ENCODE measurements around the gene CTNNA3.

The CTNNA3 gene

DNA sequence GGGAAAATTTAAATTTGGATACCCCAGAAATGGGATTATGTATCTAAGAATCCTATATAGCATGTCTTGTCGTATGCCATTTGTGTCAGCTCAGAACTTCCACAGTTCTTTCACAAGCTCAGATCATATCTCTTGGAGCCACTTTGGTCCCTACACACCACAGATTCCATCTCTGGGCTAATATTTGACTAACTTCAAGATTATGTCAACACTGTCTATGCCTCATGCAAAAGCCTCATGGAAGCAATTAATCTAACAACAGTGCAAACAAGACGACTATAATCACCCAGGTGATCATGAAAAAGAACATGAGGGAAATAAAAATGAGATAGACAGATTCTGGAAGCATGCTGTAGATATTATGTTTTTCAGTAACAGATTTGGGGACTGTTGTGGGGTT, 581.0 kb downstream of the CTNNA3 start:
- DNase-seq (ENCODE audit: low spot score) = no peak

GRCh38 chr10:67112765-67113164, 583.2 kb downstream of the CTNNA3 start:
- DNase-seq (ENCODE audit: low spot score) = no peak

DNA sequence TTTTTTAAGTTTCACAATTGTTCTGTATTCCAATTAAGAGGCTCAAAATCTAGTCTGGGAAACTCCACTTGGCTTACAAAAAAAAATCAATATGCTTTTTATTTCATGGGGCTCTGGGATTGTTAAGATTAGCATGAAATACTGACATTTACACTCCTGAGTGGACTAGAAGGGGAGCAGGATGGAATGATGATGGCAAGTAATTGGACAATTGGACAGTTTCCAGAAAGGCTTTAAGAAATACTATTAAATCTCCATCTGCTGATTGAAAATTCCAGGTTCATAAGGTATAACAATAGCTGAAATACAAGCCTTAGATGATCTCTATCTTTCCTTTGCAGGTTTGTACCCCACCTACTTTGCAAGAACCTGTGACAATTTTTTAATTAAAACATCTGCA, 585.7 kb downstream of the CTNNA3 start:
- no peak for DNase-seq (ENCODE audit: low spot score)

- no peak for DNase-seq (ENCODE audit: low spot score)
These were observed 588.3 kb downstream of the CTNNA3 start for GRCh38 chr10:67107670-67108069.

DNA sequence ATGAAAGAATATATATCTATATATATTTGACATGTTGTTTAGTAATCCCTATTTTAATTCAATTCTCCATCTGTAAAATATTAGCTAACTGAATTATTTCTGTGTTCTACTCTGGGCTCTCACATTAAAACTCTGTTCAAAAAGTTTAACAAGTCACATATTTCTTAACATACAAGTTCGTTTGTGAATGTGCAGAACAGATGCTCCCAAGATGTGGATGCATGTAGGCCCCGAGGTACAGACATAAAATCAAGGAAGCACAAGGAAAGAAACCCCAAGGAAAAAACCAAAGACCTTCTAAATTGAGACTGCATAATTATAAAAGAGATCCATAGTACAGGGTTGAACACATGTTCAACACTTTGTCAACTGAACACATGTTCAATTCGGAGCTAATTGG, 595.0 kb downstream of the CTNNA3 start:
- DNase-seq (ENCODE audit: low spot score) = no peak

GRCh38 chr10:67098461-67098860, 597.5 kb downstream of the CTNNA3 start:
- DNase-seq (ENCODE audit: low spot score) = no peak

DNA sequence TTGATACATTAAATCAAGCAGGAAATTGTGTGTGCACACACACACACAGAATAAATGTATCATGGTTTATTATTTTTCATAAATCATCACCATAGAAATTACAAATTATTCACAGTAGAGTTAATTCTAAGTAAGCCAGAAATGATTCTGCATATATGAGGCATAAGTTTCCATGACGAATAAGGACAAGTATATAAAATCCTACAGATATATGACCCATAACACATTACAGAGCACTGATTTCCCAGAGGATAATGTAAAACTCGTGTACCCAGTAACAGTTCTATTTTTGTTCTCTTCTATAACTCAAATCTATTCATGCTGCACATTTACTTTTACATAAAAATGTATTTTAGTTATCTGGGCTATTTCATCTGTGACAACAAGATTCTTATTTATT, 600.5 kb downstream of the CTNNA3 start:
- no peak for DNase-seq (ENCODE audit: low spot score)

DNA sequence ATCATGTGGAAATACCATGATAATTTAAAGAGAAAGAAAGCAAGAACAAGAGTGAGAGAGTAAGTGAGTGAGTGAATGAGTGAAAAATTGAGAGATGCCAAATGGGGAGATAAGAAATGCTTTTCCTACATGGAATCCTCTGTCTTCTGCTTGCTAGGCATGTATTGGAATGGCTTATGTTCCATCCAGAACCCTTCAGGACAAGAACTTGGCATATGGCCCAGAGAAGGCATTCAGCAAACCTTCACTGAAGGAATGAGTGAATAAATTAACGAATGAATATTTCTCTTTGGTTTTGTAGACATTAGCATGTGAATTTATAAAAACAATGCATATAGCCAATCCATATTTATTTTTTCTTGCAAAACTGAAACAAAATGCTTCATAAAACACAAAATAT, 608.0 kb downstream of the CTNNA3 start:
- no peak for DNase-seq (ENCODE audit: low spot score)

DNA sequence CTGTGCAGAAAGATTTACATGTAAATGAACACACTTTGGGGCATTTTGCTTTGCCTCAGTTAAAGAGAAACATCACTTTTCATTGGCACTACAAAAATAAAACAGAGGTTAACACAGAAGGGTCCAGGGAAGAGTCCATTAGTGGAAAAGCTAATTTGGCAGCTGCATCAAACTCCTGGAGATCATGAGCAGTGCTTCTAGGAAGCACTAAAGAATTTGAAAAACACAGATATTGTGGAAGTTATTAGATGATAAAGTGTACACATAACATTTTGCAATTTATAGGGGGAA, 608.9 kb downstream of the CTNNA3 start:
- DNase-seq (ENCODE audit: low spot score) = no peak

- DNase-seq (ENCODE audit: low spot score) = no peak
These were observed 609.5 kb downstream of the CTNNA3 start for GRCh38 chr10:67086327-67087134.

GRCh38 chr10:67079126-67079525, 616.9 kb downstream of the CTNNA3 start:
- DNase-seq (ENCODE audit: low spot score) = no peak

- DNase-seq (ENCODE audit: low spot score) = no peak
These were observed 618.6 kb downstream of the CTNNA3 start for GRCh38 chr10:67077376-67077775.

DNA sequence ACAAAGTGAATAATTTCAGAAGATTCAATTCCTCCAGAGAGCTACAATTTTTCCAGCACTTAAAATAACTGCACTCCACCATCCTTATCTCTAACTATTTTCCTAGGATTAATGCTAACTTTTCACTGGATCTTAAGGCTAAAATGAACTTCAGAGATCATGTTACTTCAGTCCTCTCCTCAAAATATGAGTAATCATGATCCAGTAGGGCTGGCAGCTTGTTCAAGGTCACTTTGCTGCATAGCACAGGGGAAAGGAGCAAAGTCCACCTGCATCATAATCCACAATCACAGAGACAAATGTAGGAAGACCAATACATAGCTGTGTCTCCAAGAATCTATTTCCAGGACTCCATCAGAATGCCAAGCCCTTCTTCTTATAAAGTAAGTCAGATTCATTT, 619.9 kb downstream of the CTNNA3 start:
- no peak for DNase-seq (ENCODE audit: low spot score)

DNA sequence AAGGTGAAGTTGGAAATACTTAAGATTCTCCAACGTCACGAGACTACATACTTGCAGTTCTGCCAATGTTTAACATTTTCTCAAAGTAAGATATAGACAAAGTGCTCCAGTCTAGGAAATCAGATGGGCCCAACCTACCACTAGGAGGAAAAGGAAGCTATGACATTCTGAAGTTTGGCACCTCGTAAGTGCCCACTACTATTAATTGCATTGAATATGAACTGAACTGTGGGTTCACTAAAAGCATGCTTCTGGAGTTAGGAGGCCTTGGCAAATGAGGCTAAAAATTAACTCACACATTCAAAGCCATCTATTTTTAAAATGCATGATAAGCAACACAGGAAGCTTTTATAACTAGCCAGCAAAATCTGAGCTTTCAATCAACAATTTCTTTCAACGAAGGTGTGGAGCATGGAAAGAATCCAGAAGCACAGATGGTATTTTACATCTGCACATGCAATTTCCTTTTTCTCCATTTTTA, 620.5 kb downstream of the CTNNA3 start:
- DNase-seq (ENCODE audit: low spot score) = no peak

DNA sequence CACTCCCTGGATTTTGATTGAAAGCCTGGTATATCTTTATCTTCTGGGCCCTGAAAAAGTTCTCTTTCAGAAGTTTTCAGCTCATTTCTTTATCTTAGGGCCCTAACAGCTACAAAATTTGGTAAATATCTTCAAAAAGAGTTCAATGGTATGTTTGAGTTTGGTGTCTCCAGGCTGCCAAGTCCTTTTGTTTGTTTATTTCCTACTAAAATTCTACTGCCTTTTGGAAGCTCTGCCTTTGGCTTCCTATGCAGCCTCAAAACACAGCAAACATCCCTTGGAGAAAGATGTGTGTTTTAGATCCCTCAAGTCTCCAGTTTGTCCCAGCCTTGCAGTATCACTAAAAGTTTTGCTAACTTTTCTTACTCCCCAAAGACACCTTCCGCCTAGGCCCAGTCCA, 623.3 kb downstream of the CTNNA3 start:
- no peak for DNase-seq (ENCODE audit: low spot score)

- DNase-seq (ENCODE audit: low spot score) = no peak
These were observed 645.6 kb downstream of the CTNNA3 start for GRCh38 chr10:67050415-67050814.

- no peak for DNase-seq (ENCODE audit: low spot score)
These were observed 646.0 kb downstream of the CTNNA3 start for GRCh38 chr10:67049988-67050387.

- no peak for DNase-seq (ENCODE audit: low spot score)
These were observed 649.5 kb downstream of the CTNNA3 start for GRCh38 chr10:67046507-67046906.

DNA sequence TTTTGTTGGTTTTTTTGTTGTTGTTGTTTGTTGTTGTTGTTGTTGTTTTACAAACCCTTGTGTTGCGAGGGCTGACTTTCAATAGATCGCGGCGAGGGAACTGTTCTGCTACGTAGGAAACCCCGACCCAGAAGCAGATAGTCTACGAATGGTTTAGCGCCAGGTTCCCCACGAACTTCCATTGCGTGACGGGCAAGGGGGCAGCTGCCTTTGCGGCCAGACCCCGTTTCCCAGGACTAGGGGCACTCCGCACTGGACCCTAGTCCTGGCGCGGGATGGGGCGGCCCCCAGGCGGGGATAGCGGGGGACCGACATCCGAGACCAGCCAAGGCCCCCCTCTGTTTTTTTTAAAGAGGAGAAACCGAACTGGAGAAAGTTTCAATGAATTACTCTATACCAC, 650.6 kb downstream of the CTNNA3 start:
- no peak for DNase-seq (ENCODE audit: low spot score)

DNA sequence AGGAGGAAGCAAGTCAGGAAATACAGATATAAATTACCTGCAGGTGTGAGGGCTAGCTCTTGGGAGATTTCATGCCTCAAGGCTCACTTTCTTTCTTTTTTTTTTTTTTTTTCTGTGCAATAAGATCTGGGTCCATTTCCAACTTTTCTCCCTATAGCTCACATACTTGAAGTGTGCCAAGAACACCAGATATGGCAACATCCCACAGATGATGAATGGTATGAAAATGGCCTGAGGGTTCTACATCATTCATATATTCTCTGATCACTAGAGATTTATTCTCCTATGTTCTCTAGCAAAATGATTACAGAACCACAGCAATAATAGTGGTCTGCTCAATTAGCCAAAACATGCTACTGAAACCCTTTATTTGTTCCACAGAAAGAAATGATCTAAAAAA, 653.0 kb downstream of the CTNNA3 start:
- DNase-seq (ENCODE audit: low spot score) = no peak

DNA sequence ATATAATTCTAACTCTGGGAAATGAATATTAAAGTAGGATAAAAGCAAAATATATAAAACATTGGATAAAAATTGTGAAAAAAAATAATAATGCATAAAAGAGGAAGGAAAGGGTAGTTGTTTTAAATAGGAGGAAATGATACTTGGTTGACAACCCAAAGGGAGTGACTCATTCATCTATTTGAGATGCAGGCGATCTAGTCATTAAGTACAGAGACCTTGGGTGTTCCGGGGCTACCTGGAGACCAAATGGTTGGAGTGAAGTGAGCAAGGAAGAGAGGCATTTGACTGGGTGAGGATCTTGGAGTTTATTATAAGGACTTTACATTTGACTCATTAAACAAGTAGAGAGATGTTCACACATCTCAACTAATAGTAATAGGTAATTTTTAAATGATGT, 659.2 kb downstream of the CTNNA3 start:
- no peak for DNase-seq (ENCODE audit: low spot score)

DNA sequence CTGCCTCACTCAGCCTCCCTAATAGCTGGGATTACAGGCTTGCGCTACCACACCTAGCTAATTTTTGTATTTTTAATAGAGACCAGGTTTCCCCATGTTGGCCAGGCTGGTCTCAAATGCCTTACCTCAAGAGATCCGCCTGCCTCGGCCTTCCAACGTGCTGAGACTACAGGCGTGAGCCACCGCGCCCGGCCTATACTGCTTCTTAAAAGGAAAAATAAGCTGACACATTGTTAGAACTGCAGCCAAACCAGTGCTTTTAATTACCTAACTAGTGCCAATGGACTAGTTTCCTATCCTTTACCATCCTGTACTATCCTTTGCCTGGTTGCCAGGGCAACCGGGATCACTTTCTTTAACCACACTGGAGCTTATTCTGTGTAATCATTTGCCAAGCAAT, 662.1 kb downstream of the CTNNA3 start:
- DNase-seq (ENCODE audit: low spot score) = no peak

GRCh38 chr10:67022099-67022498, 673.9 kb downstream of the CTNNA3 start:
- DNase-seq (ENCODE audit: low spot score) = no peak

GRCh38 chr10:67017218-67017617, 678.8 kb downstream of the CTNNA3 start:
- no peak for DNase-seq (ENCODE audit: low spot score)
